Measurements from ENCODE around the gene PDE2A.

DNA sequence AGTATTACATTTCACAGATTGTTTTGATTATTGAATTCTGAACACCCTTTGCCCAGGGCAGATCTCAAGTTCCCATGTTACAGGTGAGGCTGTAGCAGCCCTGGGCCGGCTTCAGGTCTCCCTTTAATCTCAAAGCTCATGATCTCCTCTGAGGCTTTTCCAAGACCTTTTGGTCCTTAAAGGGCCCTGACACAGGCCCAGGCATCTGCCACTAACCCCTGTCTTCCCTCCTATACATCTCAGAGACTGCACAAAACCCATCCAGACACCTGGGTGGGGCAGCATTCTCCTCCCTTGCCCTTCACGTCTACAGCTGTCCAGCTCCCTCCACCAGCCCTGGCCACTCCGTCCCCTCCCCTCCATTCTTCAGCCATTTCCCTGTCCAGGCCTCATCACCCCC lies 37.8 kb downstream of the PDE2A start:
- TF ChIP-seq POLR2A (IDR thresholded peaks at IDR 0.05), result no peak
- TF ChIP-seq, protein P1, sequence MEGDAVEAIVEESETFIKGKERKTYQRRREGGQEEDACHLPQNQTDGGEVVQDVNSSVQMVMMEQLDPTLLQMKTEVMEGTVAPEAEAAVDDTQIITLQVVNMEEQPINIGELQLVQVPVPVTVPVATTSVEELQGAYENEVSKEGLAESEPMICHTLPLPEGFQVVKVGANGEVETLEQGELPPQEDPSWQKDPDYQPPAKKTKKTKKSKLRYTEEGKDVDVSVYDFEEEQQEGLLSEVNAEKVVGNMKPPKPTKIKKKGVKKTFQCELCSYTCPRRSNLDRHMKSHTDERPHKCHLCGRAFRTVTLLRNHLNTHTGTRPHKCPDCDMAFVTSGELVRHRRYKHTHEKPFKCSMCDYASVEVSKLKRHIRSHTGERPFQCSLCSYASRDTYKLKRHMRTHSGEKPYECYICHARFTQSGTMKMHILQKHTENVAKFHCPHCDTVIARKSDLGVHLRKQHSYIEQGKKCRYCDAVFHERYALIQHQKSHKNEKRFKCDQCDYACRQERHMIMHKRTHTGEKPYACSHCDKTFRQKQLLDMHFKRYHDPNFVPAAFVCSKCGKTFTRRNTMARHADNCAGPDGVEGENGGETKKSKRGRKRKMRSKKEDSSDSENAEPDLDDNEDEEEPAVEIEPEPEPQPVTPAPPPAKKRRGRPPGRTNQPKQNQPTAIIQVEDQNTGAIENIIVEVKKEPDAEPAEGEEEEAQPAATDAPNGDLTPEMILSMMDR (IDR thresholded peaks at IDR 0.05), result no peak
- no peak for TF ChIP-seq POLR2AphosphoS5 (IDR thresholded peaks at IDR 0.05)

Measured in breast epithelium (tissue), 3 donors.